Measurements from ENCODE around the gene RPS21.

RPS21 gene

GRCh38 chr20:62378215-62378614 lies 8.7 kb upstream of the RPS21 start:
- DNase-seq (ENCODE audit: low read depth) = no peak

DNA sequence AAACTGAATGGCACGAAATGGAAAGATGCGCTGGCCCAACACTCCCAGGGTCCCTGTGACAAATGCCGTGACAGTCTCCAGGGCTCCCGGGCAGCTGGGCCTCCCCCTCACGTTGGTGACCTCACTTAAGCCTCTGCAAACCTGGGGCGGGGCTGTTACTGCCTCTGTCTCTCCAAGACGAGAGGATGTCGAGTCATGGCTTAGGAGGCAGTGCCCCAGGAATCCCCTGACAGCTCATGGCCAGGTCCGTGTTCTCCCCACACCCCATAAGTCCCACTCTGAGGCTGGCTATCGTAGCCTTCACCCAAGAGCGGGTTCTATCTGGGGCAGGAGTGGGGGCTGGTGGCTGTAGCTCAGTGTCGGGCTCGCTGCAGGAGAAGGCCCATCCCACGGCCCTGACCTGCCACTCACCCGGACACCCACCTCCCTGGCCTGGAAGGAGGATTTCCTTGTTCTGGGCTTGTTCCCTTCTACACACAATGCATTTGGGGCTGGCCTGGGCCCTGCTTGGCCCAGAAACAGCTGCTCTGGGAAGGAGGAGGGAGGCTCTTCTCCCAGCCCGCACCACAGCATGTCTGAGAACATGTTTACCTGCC lies 5.6 kb upstream of the RPS21 start:
- DNase-seq (ENCODE audit: low read depth) = no peak

GRCh38 chr20:62381842-62382241 lies 5.1 kb upstream of the RPS21 start:
- DNase-seq (ENCODE audit: low read depth) = no peak

GRCh38 chr20:62382306-62383198 lies 4.4 kb upstream of the RPS21 start:
- DNase-seq (ENCODE audit: low read depth) = peak; percentile 61

DNA sequence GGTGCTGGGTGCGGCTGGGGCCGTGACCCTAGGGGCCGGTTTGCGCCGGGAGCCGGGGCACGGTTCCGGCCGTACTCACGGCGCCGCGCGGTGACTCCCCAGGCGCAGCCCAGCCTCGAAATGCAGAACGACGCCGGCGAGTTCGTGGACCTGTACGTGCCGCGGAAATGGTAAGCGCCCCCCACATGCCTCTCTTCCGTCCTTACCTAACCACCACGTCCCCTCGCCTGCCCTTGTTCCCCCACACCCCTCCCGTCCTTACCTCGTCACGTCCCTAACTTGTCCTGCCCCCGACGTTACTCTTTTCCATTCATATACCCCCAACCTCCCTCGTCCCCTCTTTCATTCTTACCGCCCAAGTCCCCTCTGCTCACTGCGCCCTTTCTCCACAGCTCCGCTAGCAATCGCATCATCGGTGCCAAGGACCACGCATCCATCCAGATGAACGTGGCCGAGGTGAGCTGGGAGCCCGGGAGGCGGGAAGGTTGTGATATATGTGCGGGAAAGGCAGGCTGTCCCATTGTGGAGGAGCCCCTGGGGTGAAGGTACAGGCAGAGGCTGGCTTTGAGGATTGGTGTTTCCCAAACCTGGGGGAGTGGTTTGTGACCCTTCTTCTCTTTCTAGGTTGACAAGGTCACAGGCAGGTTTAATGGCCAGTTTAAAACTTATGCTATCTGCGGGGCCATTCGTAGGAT lies 463 bp downstream of the RPS21 start:
- DNase-seq (ENCODE audit: low read depth) = peak; percentile 25

- DNase-seq (ENCODE audit: low read depth) = no peak
These were observed 1.2 kb downstream of the RPS21 start for GRCh38 chr20:62387933-62388635.

DNA sequence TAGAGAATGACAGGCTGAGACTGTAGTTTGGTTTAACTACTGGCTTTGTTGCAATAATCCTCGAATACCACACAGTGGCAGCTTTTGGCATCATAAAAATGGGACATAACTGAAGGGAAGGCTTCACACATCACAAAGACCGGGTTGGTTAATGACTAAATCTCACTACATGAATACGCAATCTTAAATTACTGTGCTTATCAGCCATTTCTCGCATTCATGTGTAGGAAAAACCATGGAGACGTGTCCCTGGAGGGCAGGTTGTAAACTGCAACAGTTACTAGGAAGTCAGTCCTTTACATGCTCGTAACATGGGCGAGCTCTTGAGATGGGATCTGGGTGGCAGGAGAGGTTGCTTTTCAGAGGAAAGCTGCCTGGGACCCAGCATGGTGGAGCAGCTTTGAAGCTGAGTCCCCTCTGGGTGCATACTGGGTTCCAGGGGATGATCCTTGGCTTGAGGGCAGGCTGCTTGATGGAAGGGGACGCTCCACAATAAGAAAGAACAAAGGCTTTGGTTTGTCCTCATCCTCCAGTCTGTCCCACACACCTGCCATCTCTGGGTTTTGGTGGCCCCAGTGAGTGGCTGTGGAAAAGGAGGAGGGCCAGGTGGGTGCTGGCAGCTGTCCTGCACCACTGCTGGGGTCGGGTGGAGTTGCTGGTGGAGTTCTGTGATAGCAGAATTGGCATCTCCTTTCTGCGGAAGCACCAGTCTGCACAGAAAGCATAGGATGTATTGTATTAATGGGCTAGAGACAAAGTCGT lies 2.1 kb downstream of the RPS21 start:
- DNase-seq (ENCODE audit: low read depth) = no peak

- DNase-seq (ENCODE audit: low read depth) = no peak
These were observed 2.7 kb downstream of the RPS21 start for GRCh38 chr20:62389601-62390087.

- no peak for DNase-seq (ENCODE audit: low read depth)
These were observed 3.6 kb downstream of the RPS21 start for GRCh38 chr20:62390317-62391164.

- DNase-seq (ENCODE audit: low read depth) = no peak
These were observed 4.5 kb downstream of the RPS21 start for GRCh38 chr20:62391165-62392076.

- no peak for DNase-seq (ENCODE audit: low read depth)
These were observed 5.1 kb downstream of the RPS21 start for GRCh38 chr20:62392077-62392418.

DNA sequence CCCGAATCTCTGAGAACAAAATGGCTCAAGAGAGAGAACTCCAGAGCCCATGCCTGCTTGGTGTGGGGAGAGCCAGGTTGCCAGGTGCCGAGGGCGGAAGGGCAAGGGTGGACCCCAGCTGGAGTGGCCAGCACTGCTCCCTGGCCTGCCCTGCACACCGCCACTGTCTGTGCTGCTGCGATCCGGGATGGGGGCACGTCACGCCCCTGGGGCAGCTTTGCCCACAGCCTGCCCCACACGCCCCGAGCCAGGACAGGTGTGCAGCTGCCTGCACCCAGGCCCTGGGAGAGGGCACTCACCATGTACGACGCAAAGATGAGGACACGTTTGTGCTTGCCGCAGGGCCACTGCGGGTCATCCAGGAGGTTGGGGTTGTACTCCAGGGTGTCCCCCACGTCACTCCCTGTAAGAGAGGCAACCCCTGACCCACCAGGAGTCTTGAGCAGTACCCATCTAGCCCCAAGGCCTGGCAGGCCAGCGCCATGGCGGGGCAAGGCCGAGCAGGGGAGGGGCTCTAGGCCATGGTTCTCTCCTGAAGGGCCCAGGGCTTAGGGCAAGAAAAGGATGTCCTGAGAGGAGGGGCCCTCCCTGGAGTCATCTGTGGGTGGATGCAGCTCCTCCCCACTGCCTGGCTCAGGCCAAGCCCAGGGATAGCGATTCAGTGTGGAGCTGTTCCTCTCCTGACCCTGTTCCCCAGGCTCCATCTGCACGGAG lies 5.9 kb downstream of the RPS21 start:
- no peak for DNase-seq (ENCODE audit: low read depth)

GRCh38 chr20:62393335-62393665 lies 6.4 kb downstream of the RPS21 start:
- DNase-seq (ENCODE audit: low read depth) = no peak

- DNase-seq (ENCODE audit: low read depth) = no peak
These were observed 6.9 kb downstream of the RPS21 start for GRCh38 chr20:62393830-62394229.

- DNase-seq (ENCODE audit: low read depth) = no peak
These were observed 7.6 kb downstream of the RPS21 start for GRCh38 chr20:62394248-62395245.

DNA sequence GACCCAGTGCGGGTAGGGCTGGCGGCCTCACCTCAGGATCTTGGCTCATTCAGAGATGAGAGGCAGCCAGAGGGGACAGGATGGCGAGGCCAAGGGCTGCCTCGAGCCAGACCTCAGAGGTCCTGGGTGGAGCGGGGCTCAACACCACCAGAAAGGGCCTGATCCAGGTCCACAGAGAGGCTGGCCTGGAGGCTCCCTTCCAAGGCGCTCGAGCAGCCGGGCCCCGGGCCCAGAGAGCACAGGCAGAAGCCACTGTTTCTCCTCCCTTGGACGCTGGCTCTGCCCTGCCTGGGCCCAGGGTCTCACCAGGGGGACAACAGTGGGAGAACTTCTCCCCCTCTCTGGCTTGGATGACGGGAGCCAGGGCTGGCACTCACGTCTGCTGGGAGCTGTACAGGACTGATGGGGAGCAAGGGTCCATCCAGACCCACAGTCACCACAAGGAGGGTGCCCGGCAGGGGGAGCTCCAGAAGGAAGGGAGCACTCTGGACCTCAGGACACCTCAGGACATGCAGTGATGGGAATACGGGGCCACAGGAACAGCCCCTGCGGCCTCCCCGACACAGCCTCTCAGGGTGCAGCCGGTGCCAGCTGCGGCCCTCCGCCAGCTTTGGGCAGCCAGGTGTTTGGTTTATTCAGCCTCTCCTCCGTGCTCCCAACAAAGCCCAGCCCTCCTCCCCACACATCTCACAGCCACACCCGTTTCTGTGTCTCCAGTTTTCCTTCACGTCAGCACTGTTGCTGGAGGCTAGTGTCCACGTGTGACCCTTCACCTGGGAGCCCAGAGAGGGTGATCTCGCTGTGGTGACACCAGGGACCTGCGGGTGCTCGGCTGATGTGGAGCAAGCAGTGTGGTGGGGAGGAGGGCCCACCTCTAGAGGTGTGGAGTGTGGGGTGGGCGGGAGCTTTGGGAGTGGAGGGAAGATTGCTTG lies 8.7 kb downstream of the RPS21 start:
- no peak for DNase-seq (ENCODE audit: low read depth)
